A673 (cell line): ENCODE measurements around the gene CPT1C. TPM values are rescaled to one million over a fixed set of nuclear protein-coding genes. Genes with fewer than 3 reads are reported as not detected.

Source experiments
- BruUV-seq: library from RNA; stranded (reverse); fragments of 400-500 nt; replicated peaks from 2 replicates; lab custom pipeline; 2021; lab: Mats Ljungman, UMichigan
- CTCF ChIA-PET: fragments of 300-600 bp; sonication (Branson Sonifier 250); formaldehyde crosslinking; loops from one replicate; lab custom pipeline; 2022; ENCODE audit warnings: antibody characterized with exemption; lab: Charles Lee
- POLR2A ChIA-PET: fragments of 300-600 bp; sonication (Branson Sonifier 250); formaldehyde crosslinking; loops from one replicate; lab custom pipeline; 2022; ENCODE audit warnings: antibody characterized with exemption; ENCODE audit not compliant: low non-redundant PET; lab: Charles Lee
- DNase-seq: peaks from one replicate; pipeline ENCODE4 v3.0.0-alpha.2; 2015; ENCODE audit warnings: low spot score
- H3K27ac ChIP-seq: fragments of 200-600 bp; sonication (generic); 2 replicates; pipeline ENCODE4 v1.5.1; 2016; ENCODE audit warnings: mixed run types, low read depth, mild to moderate bottlenecking, mixed read lengths, antibody characterized with exemption, low read length; ENCODE audit not compliant: poor library complexity, severe bottlenecking
- H3K27me3 ChIP-seq: fragments of 200-600 bp; sonication (generic); replicated peaks from 2 replicates; pipeline ENCODE4 v1.6.1; 2017; ENCODE audit warnings: mixed run types, low read depth, mild to moderate bottlenecking, mixed read lengths, antibody characterized with exemption, low read length; ENCODE audit not compliant: insufficient read depth, poor library complexity
- H3K36me3 ChIP-seq: fragments of 200-600 bp; sonication (generic); 2 replicates; pipeline ENCODE4 v1.6.1; 2016; ENCODE audit warnings: mixed run types, mild to moderate bottlenecking, mixed read lengths, antibody characterized with exemption, low read length; ENCODE audit not compliant: insufficient read depth, poor library complexity, severe bottlenecking
- H3K4me1 ChIP-seq: fragments of 200-600 bp; sonication (generic); 2 replicates; pipeline ENCODE4 v1.6.1; 2017; ENCODE audit warnings: mixed run types, mild to moderate bottlenecking, mixed read lengths, antibody characterized with exemption, low read length; ENCODE audit not compliant: insufficient read depth, poor library complexity, severe bottlenecking
- H3K4me3 ChIP-seq: fragments of 200-600 bp; sonication (generic); 2 replicates; pipeline ENCODE4 v1.5.1; 2016; ENCODE audit warnings: low read depth, mixed run types, mild to moderate bottlenecking, mixed read lengths, low read length; ENCODE audit not compliant: poor library complexity, severe bottlenecking
- H3K9me3 ChIP-seq: fragments of 200-600 bp; sonication (generic); 2 replicates; pipeline ENCODE4 v1.6.1; 2016; ENCODE audit warnings: mixed run types, low read depth, mild to moderate bottlenecking, mixed read lengths, antibody characterized with exemption, low read length; ENCODE audit not compliant: poor library complexity, severe bottlenecking
- CTCF ChIP-seq: fragments of 300-800, 200-600 bp; sonication (generic); conservative IDR thresholded peaks from 2 replicates; pipeline ENCODE4 v1.5.1; 2017; ENCODE audit warnings: low read depth, mild to moderate bottlenecking, antibody characterized with exemption, low read length, moderate library complexity, mixed read lengths
- EZH2 ChIP-seq: fragments of 200-600 bp; sonication (generic); IDR thresholded peaks from 2 replicates; pipeline ENCODE4 v1.6.1; 2017; ENCODE audit warnings: borderline replicate concordance, low read depth, mild to moderate bottlenecking, mixed read lengths, antibody characterized with exemption, low read length; ENCODE audit not compliant: poor library complexity, severe bottlenecking
- intact Hi-C: fragments of 100-400 bp; cut with micrococcal nuclease; formaldehyde crosslinking; loops from one replicate; pipeline ENCODE4 v1.10.0; 2022; ENCODE audit not compliant: unreplicated experiment
- total RNA-seq: library from RNA; stranded (reverse); gene quantifications from 2 replicates; pipeline ENCODE4 v1.2.3, GENCODE V29; 2021

The CPT1C gene
- total RNA-seq, 1 experiment from 2014 or later, result 23.3 TPM

- ChIA-PET CTCF (no interaction called here), POLR2A (no interaction called here)
- H3K36me3 ChIP-seq, result peaks cover 85% of the 10 kb centered on the region
These were observed 36.3 kb upstream of the CPT1C start for GRCh38 chr19:49654581-49654980.

GRCh38 chr19:49655570-49656455 is 35.1 kb upstream of the CPT1C start:
- H3K9me3 ChIP-seq, result no peaks in the 10 kb centered on the region
- H3K4me3 ChIP-seq, result no peak overlapping the region
- intact Hi-C loops, result no loop called here
- peaks cover 86% of the 10 kb centered on the region for H3K36me3 ChIP-seq
- no TSS peak for BruUV-seq
- H3K27ac ChIP-seq, result no peak overlapping the region
- H3K4me1 ChIP-seq, result no peaks in the 10 kb centered on the region
- TF ChIP-seq EZH2 (no peak), CTCF (no peak)
- ChIA-PET POLR2A (interaction anchor here (0.6 kb wide), 1 partner anchor 9 kb away, joined by 4 read pairs; no protein-coding TSS in a partner anchor), CTCF (no interaction called here)
- DNase-seq, result no peak
- no peaks in the 10 kb centered on the region for H3K27me3 ChIP-seq

More at GRCh38 chr19:49654581-49654980, 36.3 kb upstream of the CPT1C start:
- Histone ChIP-seq H3K9me3 (no peaks in the 10 kb centered on the region), H3K4me3 (no peak overlapping the region), H3K27ac (no peak overlapping the region), H3K27me3 (no peaks in the 10 kb centered on the region), H3K4me1 (no peaks in the 10 kb centered on the region)
- BruUV-seq, result no TSS peak
- intact Hi-C loops, result no loop called here
- no peak for TF ChIP-seq EZH2
- no peak for DNase-seq

- H3K36me3 ChIP-seq, result peaks cover 83% of the 10 kb centered on the region
- DNase-seq, result no peak
- no peak overlapping the region for H3K27ac ChIP-seq
- CTCF ChIA-PET, result no interaction called here
- BruUV-seq, result no TSS peak
- H3K27me3 ChIP-seq, result no peaks in the 10 kb centered on the region
- no peaks in the 10 kb centered on the region for H3K4me1 ChIP-seq
- POLR2A ChIA-PET, result no interaction called here
- no peaks in the 10 kb centered on the region for H3K9me3 ChIP-seq
- no peak overlapping the region for H3K4me3 ChIP-seq
- intact Hi-C loops, result no loop called here
- TF ChIP-seq CTCF (no peak), EZH2 (no peak)
These were observed 34.3 kb upstream of the CPT1C start for GRCh38 chr19:49656456-49657109.
